ENCODE data around the gene RAP1B.
"Not testable (repeated sequence)": the region's sequence is repeated elsewhere in the genome, so short reads cannot be mapped to it uniquely, and the experiment has no call there.

RAP1B gene

GRCh38 chr12:68636268-68636667, 25.6 kb downstream of the RAP1B start:
- peak; percentile 90 for DNase-seq (ENCODE audit: low read depth)

- not testable (repeated sequence) for DNase-seq (ENCODE audit: low read depth)
Observed at GRCh38 chr12:68637439-68637838, 26.7 kb downstream of the RAP1B start.

- DNase-seq (ENCODE audit: low read depth), result no peak
Observed at GRCh38 chr12:68638171-68638570, 27.5 kb downstream of the RAP1B start.

GRCh38 chr12:68638721-68639395, 28.2 kb downstream of the RAP1B start:
- peak; percentile 79 for DNase-seq (ENCODE audit: low read depth)

- DNase-seq (ENCODE audit: low read depth), result peak; percentile 46
Observed at GRCh38 chr12:68639396-68639767, 28.7 kb downstream of the RAP1B start.

- DNase-seq (ENCODE audit: low read depth), result no peak
Observed at GRCh38 chr12:68641138-68641537, 30.4 kb downstream of the RAP1B start.

- DNase-seq (ENCODE audit: low read depth), result no peak
Observed at GRCh38 chr12:68646484-68646883, 35.8 kb downstream of the RAP1B start.

- DNase-seq (ENCODE audit: low read depth), result no peak
Observed at GRCh38 chr12:68647507-68647906, 36.8 kb downstream of the RAP1B start.

- DNase-seq (ENCODE audit: low read depth), result peak; percentile 43
Observed at GRCh38 chr12:68648179-68648578, 37.5 kb downstream of the RAP1B start.

- no peak for DNase-seq (ENCODE audit: low read depth)
Observed at GRCh38 chr12:68665016-68665569, 54.4 kb downstream of the RAP1B start.

GRCh38 chr12:68667291-68667690, 56.6 kb downstream of the RAP1B start:
- DNase-seq (ENCODE audit: low read depth), result no peak

GRCh38 chr12:68667896-68668295, 57.2 kb downstream of the RAP1B start:
- no peak for DNase-seq (ENCODE audit: low read depth)

GRCh38 chr12:68671179-68671578, 60.5 kb downstream of the RAP1B start:
- DNase-seq (ENCODE audit: low read depth), result no peak

GRCh38 chr12:68673788-68674187, 63.1 kb downstream of the RAP1B start:
- DNase-seq (ENCODE audit: low read depth), result no peak

- no peak for DNase-seq (ENCODE audit: low read depth)
Observed at GRCh38 chr12:68674376-68674775, 63.7 kb downstream of the RAP1B start.

- DNase-seq (ENCODE audit: low read depth), result no peak
Observed at GRCh38 chr12:68675101-68675842, 64.6 kb downstream of the RAP1B start.

GRCh38 chr12:68676854-68677253, 66.2 kb downstream of the RAP1B start:
- DNase-seq (ENCODE audit: low read depth), result not testable (repeated sequence)

- DNase-seq (ENCODE audit: low read depth), result no peak
Observed at GRCh38 chr12:68686262-68686594, 75.5 kb downstream of the RAP1B start.

GRCh38 chr12:68686595-68687521, 76.2 kb downstream of the RAP1B start, which contains the start of gene NUP107:
Gene NUP107, plus strand, starts transcription at chr12:68686978. Its CDS starts 88 bp downstream, at chr12:68687066.
- peak; percentile 99 for DNase-seq (ENCODE audit: low read depth)

GRCh38 chr12:68695454-68695853, 84.8 kb downstream of the RAP1B start:
- DNase-seq (ENCODE audit: low read depth), result no peak

- no peak for DNase-seq (ENCODE audit: low read depth)
Observed at GRCh38 chr12:68699486-68699885, 88.8 kb downstream of the RAP1B start.
